ENCODE results near the gene MTUS2. TPM values are rescaled to one million over a fixed set of nuclear protein-coding genes. Genes with fewer than 3 reads are reported as not detected.

MTUS2 gene
- total and polyA plus RNA-seq, 8 donors = 0.12 to 28.1 (median 3.5) TPM; not detected in 1

DNA sequence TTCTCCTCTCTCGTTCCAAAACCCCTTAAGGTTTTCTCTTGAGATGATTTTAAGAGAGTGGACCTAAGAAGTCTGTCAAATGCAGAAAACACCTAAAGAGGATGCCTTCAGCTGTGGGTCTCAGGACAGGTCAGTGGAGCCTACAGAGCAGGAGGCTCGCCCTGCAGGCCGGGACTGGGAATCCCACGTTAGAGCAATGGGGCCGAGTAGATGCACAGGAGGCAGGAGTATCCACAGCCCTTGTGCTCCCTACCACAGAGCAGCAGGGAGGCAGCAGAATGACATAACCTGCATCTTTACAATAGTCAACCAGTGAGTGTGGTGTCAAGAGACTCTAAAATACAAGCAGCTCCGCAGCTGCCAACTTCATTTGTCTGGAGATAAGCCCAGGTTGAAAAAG is 229.4 kb downstream of the MTUS2 start:
- peaks cover 0 to 30% (median 13%) of the 10 kb centered on the region in 4 donors for H3K9me3 ChIP-seq
- TF ChIP-seq POLR2AphosphoS5 (IDR thresholded peaks at IDR 0.05) (no peak), EP300 (IDR thresholded peaks at IDR 0.05) (no peak), POLR2A (IDR thresholded peaks at IDR 0.05) (no peak)
- TF ChIP-seq, protein P1, sequence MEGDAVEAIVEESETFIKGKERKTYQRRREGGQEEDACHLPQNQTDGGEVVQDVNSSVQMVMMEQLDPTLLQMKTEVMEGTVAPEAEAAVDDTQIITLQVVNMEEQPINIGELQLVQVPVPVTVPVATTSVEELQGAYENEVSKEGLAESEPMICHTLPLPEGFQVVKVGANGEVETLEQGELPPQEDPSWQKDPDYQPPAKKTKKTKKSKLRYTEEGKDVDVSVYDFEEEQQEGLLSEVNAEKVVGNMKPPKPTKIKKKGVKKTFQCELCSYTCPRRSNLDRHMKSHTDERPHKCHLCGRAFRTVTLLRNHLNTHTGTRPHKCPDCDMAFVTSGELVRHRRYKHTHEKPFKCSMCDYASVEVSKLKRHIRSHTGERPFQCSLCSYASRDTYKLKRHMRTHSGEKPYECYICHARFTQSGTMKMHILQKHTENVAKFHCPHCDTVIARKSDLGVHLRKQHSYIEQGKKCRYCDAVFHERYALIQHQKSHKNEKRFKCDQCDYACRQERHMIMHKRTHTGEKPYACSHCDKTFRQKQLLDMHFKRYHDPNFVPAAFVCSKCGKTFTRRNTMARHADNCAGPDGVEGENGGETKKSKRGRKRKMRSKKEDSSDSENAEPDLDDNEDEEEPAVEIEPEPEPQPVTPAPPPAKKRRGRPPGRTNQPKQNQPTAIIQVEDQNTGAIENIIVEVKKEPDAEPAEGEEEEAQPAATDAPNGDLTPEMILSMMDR (IDR thresholded peaks at IDR 0.05) = no peak
- intact Hi-C loops (cut with DNase I; ENCODE audit: low total_unique reads) = no loop called here

DNA sequence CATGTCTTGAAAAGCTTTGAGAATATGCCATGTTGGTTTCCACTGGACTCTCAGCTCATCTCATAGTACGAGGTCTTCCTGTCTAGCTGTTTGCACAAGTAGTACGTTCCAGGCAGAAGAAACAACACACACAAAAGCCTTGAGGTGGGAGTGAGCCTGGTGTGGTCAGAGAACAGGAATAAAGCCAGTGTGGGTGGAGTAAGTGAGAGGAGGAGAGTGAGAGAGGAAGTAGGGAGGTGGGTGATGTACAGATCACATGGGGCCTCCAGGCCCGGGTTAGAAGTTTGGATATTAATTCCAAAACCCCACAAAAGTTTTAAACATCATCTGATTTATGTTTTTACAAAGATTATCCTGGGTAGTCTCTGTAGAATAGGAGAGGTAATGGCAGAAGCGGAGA is 230.6 kb downstream of the MTUS2 start:
- Histone ChIP-seq H3K4me1 (no peaks in the 10 kb centered on the region), H3K27me3 (no peaks in the 10 kb centered on the region), H3K27ac (no peak overlapping the region), H3K4me3 (no peak overlapping the region), H3K9me3 (peaks cover 0 to 19% (median 10%) of the 10 kb centered on the region in 4 donors), H3K36me3 (no peaks in the 10 kb centered on the region)
- no peak for DNase-seq
- TF ChIP-seq EP300 (IDR thresholded peaks at IDR 0.05) (no peak), POLR2A (IDR thresholded peaks at IDR 0.05) (no peak), POLR2AphosphoS5 (IDR thresholded peaks at IDR 0.05) (no peak)
- TF ChIP-seq, protein P1 (IDR thresholded peaks at IDR 0.05) = no peak
- 32 to 61% (median 42%) methylated on average over 4 of the region's 4 CpGs for WGBS, 5 donors
- intact Hi-C loops (cut with DNase I; ENCODE audit: low total_unique reads) = no loop called here

More for the DNA sequence above, 229.4 kb downstream of the MTUS2 start:
- Histone ChIP-seq H3K27me3 (no peaks in the 10 kb centered on the region), H3K36me3 (no peaks in the 10 kb centered on the region), H3K4me1 (no peaks in the 10 kb centered on the region), H3K27ac (no peak overlapping the region), H3K4me3 (no peak overlapping the region)
- DNase-seq = no peak
- WGBS, 5 donors = 57 to 82% (median 71%) methylated on average over 6 of the region's 6 CpGs

DNA sequence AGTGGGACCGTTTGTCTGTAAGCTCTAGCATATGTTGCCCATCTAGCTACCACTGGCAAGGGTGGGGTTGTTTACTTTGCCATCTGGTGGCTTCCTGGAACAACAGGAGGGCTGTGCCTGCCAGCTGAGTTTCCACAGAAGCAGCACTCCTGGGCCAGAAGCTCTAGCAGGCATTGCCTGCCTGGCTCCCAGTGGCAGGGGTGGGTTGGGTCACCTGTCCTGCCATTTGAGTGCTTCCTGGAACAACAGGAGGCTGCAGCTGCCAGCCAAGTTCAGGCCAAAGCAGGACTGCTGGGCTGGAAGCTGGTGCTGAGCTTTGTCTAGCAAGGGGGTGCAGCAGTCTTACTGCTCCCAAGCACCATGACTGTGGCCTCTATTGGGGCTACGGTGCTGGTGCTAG is 239.7 kb downstream of the MTUS2 start:
- H3K27me3 ChIP-seq = no peaks in the 10 kb centered on the region
- peaks cover 4 to 33% (median 19%) of the 10 kb centered on the region in 4 donors for H3K9me3 ChIP-seq
- TF ChIP-seq POLR2A (IDR thresholded peaks at IDR 0.05) = no peak
- no peak overlapping the region for H3K4me3 ChIP-seq
- WGBS, 5 donors = 86 to 96% (median 89%) methylated on average over 2 of the region's 2 CpGs; no CpG with 5 or more reads in 1 of the 5 donors
- DNase-seq = no peak
- H3K27ac ChIP-seq = no peak overlapping the region
- no peaks in the 10 kb centered on the region for H3K36me3 ChIP-seq
- intact Hi-C loops (cut with DNase I; ENCODE audit: low total_unique reads) = no loop called here
- H3K4me1 ChIP-seq = no peaks in the 10 kb centered on the region

DNA sequence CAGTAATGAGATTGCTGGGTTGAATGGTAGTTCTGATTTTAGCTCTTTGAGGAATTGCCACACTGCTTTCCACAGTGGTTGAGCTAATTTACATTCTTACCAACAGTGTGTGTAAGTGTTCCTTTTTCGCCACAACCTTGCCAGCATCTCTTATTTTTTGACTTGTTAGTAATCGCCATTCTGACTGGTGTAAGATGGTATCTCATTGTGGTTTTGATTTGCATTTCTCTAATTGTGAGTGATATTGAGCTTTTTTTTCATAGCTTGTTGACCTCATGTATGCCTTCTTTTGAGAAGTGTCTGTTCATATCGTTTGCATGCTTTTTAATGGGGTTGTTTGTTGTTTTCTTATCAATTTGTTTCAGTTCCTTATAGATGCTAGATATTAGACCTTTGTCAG is 245.0 kb downstream of the MTUS2 start:
- Histone ChIP-seq H3K4me3 (no peak overlapping the region), H3K9me3 (peaks cover 1 to 5% (median 2%) of the 10 kb centered on the region in 4 donors), H3K4me1 (no peaks in the 10 kb centered on the region), H3K27me3 (no peaks in the 10 kb centered on the region), H3K27ac (no peak overlapping the region), H3K36me3 (no peaks in the 10 kb centered on the region)
- DNase-seq = no peak
- intact Hi-C loops (cut with DNase I; ENCODE audit: low total_unique reads) = no loop called here
- TF ChIP-seq, protein P1 (IDR thresholded peaks at IDR 0.05) = no peak
- TF ChIP-seq EP300 (IDR thresholded peaks at IDR 0.05) (no peak), POLR2A (IDR thresholded peaks at IDR 0.05) (no peak), POLR2AphosphoS5 (IDR thresholded peaks at IDR 0.05) (no peak)
- 71 to 82% (median 78%) methylated on average over 3 of the region's 3 CpGs for WGBS, 5 donors

DNA sequence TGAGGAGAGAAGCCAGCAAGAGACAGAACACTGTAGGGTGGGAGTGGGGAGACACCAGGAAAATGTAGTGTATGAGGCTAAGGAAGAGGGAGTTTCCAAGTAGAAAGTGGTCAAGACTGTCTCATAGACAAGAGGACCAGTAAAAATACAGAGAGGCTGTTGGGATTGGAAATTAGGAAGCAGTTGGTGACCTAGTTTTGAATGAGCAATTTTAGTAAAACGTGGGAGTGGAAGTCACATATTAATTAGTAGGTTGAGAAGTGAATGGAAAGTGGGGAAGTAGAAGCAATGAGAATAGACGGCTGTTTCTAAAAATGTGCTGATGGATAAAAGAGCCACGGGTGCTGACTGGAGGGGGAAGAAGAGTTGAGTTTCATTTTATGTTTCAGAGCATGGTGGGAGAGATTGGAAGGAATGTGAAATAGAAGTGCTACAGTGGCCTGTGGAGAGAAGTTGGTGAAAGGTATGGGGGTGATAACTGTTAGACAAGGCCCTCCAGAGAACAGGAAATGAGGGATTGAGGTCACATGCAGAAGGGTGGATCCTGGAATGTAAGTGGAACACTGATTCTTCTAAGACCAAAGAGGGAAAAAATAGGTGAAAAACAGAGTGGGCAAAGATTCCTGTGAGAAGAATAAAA is 247.3 kb downstream of the MTUS2 start:
- Histone ChIP-seq H3K4me3 (no peak overlapping the region), H3K36me3 (no peaks in the 10 kb centered on the region), H3K9me3 (peaks cover 0 to 4% (median 0%) of the 10 kb centered on the region in 4 donors), H3K4me1 (no peaks in the 10 kb centered on the region), H3K27me3 (no peaks in the 10 kb centered on the region), H3K27ac (no peak overlapping the region)
- intact Hi-C loops (cut with DNase I; ENCODE audit: low total_unique reads) = no loop called here
- no peak for DNase-seq
- TF ChIP-seq EP300 (IDR thresholded peaks at IDR 0.05) (no peak), POLR2A (IDR thresholded peaks at IDR 0.05) (no peak), POLR2AphosphoS5 (IDR thresholded peaks at IDR 0.05) (no peak)
- TF ChIP-seq, protein P1 (IDR thresholded peaks at IDR 0.05) = no peak
- WGBS, 5 donors = 72 to 80% (median 74%) methylated on average over 3 of the region's 3 CpGs

All from stomach (tissue), 9 donors.